Ovary (tissue), 3 donors: Measurements from ENCODE around the gene LIX1.
"Not testable (repeated sequence)": the region's sequence is repeated elsewhere in the genome, so short reads cannot be mapped to it uniquely, and the experiment has no call there.

Experiments
- CTCF ChIP-seq, 3 donors: fragments of 450-650 bp in 2 of 3; fragments of 200-600 bp in 1 of 3; IDR thresholded peaks; one replicate each; pipeline versions ENCODE4 v1.5.1 to v1.8.0; 2016 to 2022; ENCODE audit warnings: antibody characterized with exemption in 3 of 3, mild to moderate bottlenecking in 1 of 3
- EP300 ChIP-seq: sonication (generic); formaldehyde crosslinking; IDR thresholded peaks from one replicate; pipeline ENCODE4 v1.6.1; 2017; ENCODE audit warnings: antibody characterized with exemption
- POLR2A ChIP-seq: fragments of 450-650 bp; IDR thresholded peaks from one replicate; pipeline ENCODE4 v1.6.1; 2017; ENCODE audit warnings: antibody characterized with exemption, mild to moderate bottlenecking, moderate library complexity
- donor health status: DM: no; HTN: no; CAD: no.

DNA sequence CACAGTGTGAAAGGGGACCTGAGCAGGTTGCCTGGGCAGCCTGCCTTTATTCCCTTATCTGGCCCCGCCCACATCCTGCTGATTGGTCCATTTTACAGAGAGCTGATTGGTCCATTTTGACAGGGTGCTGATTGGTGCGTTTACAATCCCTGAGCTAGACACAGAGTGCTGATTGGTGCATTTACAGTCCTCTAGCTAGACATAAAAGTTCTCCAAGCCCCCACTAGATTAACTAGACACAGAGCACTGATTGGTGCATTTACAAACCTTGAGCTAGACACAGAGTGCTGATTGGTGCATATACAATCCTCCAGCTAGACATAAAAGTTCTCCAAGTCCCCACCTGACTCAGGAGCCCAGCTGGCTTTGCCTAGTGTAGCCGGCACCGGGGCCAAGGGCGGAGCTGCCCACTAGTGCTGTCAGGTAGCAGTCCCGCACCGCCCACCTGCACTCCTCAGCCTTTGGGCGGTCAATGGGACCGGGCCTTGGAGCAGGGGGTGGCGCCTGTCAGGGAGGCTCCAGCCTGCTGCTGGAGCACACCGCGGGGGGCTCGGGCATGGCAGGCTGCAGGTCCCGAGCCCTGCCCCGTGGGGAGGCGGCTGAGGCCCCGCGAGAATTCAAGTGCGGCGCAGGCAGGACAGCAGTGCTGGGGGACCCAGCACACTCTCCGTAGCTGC lies 57.5 kb downstream of the LIX1 start:
- not testable (repeated sequence) for TF ChIP-seq EP300; CTCF (IDR thresholded peaks at IDR 0.05); POLR2A
